ENCODE data around the gene FLNC.

Gene FLNC

DNA sequence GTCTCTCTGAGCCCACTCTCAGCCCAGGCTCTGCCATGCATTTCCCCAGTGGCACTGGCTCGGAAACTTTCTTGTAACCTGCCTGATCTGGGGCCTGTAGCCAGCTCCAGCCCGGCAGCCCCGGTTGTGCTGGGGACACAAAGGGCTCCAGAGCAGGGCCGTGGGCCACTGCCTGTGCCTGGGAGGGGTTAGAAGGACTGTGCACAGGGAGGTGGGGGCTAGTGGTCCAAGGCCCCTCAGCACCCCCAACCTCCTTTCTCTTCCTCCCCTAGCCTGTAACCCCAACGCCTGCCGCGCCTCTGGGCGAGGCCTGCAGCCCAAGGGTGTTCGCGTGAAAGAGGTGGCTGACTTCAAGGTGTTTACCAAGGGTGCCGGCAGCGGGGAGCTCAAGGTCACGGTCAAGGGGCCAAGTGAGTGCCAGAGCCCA lies 9.6 kb downstream of the FLNC start:
- TF ChIP-seq CTCF (IDR thresholded peaks at IDR 0.05; ENCODE audit: extremely low read depth, insufficient read depth, missing control alignments) = no peak
- DNase-seq (ENCODE audit: low spot score) = peak; percentile 22
- in situ Hi-C loops (cut with MboI; ENCODE audit: low pct_unique_long_range_greater_than_20kb, low sequenced_read_pairs, unreplicated experiment) = no loop called here

DNA sequence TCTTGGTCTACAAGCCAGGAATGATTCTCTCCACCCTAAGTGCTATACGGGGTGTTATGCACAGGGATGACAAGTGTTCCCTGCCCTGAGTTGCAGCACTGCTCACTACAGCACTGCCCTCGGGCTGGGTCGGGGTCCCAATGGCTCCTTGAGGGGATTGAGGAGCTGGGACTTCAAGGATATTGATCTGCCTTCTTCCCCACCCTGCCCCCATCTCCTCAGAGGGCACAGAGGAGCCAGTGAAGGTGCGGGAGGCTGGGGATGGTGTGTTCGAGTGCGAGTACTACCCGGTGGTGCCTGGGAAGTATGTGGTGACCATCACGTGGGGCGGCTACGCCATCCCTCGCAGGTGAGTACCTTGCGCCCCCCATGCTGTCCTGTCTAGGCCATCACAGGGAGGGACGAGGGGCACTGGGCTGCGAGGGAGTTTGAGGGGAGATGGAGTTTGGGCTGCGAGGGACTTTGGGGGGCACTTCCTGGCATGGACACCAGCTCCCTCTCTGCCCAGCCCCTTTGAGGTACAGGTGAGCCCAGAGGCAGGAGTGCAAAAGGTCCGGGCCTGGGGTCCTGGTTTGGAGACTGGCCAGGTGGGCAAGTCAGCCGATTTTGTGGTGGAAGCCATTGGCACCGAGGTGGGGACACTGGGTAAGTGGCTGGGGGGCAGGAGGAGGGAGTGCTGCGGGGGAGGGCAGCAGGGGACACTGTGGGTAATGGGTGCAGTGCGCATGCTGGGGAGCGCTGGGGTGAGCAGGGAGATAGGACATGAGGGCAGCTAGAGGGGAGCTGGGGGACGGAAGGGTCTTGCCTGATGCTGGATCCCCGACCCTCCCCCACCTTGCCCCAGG lies 10.3 kb downstream of the FLNC start:
- TF ChIP-seq CTCF (IDR thresholded peaks at IDR 0.05; ENCODE audit: extremely low read depth, insufficient read depth, missing control alignments) = no peak
- peak; percentile 22 for DNase-seq (ENCODE audit: low spot score)
- in situ Hi-C loops (cut with MboI; ENCODE audit: low pct_unique_long_range_greater_than_20kb, low sequenced_read_pairs, unreplicated experiment) = no loop called here

DNA sequence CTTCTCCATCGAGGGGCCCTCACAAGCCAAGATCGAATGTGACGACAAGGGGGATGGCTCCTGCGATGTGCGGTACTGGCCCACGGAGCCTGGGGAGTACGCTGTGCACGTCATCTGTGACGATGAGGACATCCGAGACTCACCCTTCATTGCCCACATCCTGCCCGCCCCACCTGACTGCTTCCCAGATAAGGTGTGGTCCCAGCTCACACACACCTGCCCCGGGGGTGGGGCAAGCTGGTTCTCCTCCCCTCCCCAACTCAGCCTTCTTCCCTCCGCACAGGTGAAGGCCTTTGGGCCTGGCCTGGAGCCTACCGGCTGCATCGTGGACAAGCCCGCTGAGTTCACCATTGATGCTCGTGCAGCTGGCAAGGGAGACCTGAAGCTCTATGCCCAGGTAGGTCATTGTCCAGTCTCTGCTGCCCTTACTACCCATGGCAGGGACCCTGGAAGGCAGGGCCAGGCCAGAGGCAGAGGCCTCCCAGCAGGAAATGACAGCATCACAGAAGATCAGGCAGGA lies 11.0 kb downstream of the FLNC start:
- no peak for TF ChIP-seq CTCF (IDR thresholded peaks at IDR 0.05; ENCODE audit: extremely low read depth, insufficient read depth, missing control alignments)
- DNase-seq (ENCODE audit: low spot score) = peak; percentile 31
- in situ Hi-C loops (cut with MboI; ENCODE audit: low pct_unique_long_range_greater_than_20kb, low sequenced_read_pairs, unreplicated experiment) = no loop called here

DNA sequence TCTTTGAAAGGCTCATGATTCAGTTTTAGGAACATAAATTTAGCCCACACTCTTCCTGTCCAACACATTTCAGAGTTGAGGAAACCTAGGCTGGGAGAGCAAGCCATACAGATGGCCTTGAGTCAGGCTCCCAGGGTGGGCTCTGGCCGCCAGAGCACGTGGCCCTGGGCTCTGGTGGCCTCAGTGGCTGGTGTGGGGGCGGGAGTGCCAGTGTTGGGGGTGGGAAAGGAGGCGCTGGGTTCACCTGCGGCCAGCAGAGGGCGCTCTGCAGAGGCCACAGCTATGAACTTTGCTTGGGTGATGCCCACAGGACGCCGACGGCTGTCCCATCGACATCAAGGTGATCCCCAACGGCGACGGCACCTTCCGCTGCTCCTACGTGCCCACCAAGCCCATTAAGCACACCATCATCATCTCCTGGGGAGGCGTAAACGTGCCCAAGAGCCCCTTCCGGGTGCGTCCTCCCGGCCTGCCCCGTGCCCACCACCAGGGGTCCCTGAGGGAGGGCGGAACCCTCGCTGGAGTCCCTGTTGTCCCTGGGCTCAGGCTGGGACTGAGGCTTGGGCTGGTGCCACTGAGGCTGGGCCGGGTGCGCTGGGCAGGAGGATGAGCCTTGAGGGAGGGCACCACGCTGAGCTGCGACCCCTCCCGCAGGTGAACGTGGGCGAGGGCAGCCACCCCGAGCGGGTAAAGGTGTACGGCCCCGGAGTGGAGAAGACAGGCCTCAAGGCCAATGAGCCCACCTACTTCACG lies 11.9 kb downstream of the FLNC start:
- in situ Hi-C loops (cut with MboI; ENCODE audit: low pct_unique_long_range_greater_than_20kb, low sequenced_read_pairs, unreplicated experiment) = no loop called here
- peak; percentile 71 for TF ChIP-seq CTCF (IDR thresholded peaks at IDR 0.05; ENCODE audit: extremely low read depth, insufficient read depth, missing control alignments)
- DNase-seq (ENCODE audit: low spot score) = peak; percentile 89

DNA sequence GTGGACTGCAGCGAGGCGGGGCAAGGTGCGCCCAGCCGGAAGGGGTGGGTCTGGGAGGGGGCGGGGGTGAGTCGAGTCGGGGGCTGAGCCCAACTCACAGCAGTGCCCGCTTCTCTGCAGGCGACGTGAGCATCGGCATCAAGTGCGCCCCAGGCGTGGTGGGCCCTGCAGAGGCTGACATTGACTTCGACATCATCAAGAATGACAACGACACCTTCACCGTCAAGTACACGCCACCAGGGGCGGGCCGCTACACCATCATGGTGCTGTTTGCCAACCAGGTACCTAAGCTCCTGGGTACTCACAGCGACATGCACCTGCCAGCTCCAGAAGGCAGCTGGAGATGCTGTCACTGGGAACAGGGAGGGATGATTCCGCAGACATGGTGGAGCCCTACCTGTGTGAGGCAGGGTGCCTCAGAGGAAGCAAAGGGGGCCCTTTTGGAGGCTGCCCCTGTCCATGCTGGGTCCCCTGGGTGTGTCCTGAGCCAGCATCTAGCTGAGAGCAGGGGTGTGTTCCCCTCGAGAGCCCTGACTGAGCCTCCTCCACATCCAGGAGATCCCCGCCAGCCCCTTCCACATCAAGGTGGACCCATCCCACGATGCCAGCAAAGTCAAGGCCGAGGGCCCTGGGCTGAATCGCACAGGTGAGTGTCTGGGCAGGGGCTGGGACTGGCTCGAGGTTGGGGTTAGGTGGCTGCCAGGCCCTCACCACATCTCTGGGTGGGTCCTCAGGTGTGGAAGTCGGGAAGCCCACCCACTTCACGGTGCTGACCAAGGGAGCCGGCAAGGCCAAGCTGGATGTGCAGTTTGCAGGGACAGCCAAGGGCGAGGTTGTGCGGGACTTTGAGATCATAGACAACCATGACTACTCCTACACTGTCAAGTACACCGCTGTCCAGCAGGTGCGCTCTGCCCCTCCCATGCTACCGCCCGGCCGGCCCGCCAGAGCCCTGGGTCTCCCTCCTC lies 12.8 kb downstream of the FLNC start:
- TF ChIP-seq CTCF (IDR thresholded peaks at IDR 0.05; ENCODE audit: extremely low read depth, insufficient read depth, missing control alignments) = no peak
- peak; percentile 32 for DNase-seq (ENCODE audit: low spot score)
- in situ Hi-C loops (cut with MboI; ENCODE audit: low pct_unique_long_range_greater_than_20kb, low sequenced_read_pairs, unreplicated experiment) = no loop called here

Measured in GM13977 (cell line).